Colonic mucosa (tissue), 4 donors: ENCODE results near the gene UBE3A. TPM values are rescaled to one million over a fixed set of nuclear protein-coding genes. Genes with fewer than 3 reads are reported as not detected.

Experiments used
- DNase-seq: peaks from one replicate; pipeline ENCODE4 v3.0.0-alpha.2; 2020
- H3K27ac ChIP-seq: fragments of 200-600 bp; one replicate; pipeline ENCODE4 v1.8.0; 2021
- H3K27me3 ChIP-seq: fragments of 200-600 bp; one replicate; pipeline ENCODE4 v1.8.0; 2021
- H3K36me3 ChIP-seq: fragments of 200-600 bp; one replicate; pipeline ENCODE4 v1.8.0; 2021
- H3K4me1 ChIP-seq: fragments of 200-600 bp; one replicate; pipeline ENCODE4 v1.8.0; 2021; ENCODE audit warnings: mild to moderate bottlenecking
- H3K4me3 ChIP-seq: fragments of 200-600 bp; one replicate; pipeline ENCODE4 v1.8.0; 2021
- H3K9ac ChIP-seq, 2 donors: one replicate each; pipeline ENCODE4 v1.7.0; 2013; ENCODE audit warnings: control low read depth in 2 of 2, low read depth in 2 of 2, low read length in 2 of 2
- H3K9me3 ChIP-seq: fragments of 200-600 bp; one replicate; pipeline ENCODE4 v1.8.0; 2021
- intact Hi-C: fragments of 100-400 bp; cut with DNase I; formaldehyde crosslinking; loops from one replicate; pipeline ENCODE4 v1.14.1; 2022
- total RNA-seq, 2 donors: library from RNA; stranded (reverse); fragmentation: NEBNext Ultra II Directional in 1 of 2; extraction: Animal tissue kit (Norgen Biotek cat#: 25700) in 1 of 2; gene quantifications; one replicate each; pipeline ENCODE4 v1.2.1, GENCODE V29; 2021
- TF ChIP-seq, protein P1 (sequence below): fragments of 200-600 bp; IDR thresholded peaks from one replicate; pipeline ENCODE4 v1.8.0; 2022; ENCODE audit warnings: antibody characterized with exemption, mild to moderate bottlenecking
- donor health status: healthy.
- donor health status: DM: no; HTN: no; CAD: no.
- donor health status: DM: no; HTN: no; CAD: no.

UBE3A gene
- total RNA-seq, 2 donors from 2014 or later: 83.9 to 92.2 TPM

DNA sequence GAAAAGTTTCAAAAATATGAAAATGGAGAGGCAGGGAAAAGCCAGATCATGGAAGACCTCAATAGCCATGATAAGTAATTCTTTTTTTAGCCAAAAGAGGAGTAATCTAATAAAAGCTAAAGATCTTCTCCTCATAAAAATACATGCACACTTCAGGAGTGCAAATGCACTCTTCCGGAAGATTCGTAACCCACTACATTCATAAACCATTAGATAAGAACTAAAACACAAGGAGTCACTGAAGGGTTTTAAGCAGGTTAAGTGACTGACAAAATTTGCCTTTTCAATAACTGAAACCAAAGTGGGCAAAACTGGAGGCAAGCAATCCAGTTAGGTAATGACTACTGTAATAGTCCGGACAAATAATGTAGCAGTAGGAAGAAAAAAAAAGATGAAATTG lies 46.0 kb downstream of the UBE3A start:
- intact Hi-C loops: no loop called here
- H3K4me1 ChIP-seq: no peaks in the 10 kb centered on the region
- H3K4me3 ChIP-seq: no peak overlapping the region
- H3K36me3 ChIP-seq: no peaks in the 10 kb centered on the region
- TF ChIP-seq, protein P1, sequence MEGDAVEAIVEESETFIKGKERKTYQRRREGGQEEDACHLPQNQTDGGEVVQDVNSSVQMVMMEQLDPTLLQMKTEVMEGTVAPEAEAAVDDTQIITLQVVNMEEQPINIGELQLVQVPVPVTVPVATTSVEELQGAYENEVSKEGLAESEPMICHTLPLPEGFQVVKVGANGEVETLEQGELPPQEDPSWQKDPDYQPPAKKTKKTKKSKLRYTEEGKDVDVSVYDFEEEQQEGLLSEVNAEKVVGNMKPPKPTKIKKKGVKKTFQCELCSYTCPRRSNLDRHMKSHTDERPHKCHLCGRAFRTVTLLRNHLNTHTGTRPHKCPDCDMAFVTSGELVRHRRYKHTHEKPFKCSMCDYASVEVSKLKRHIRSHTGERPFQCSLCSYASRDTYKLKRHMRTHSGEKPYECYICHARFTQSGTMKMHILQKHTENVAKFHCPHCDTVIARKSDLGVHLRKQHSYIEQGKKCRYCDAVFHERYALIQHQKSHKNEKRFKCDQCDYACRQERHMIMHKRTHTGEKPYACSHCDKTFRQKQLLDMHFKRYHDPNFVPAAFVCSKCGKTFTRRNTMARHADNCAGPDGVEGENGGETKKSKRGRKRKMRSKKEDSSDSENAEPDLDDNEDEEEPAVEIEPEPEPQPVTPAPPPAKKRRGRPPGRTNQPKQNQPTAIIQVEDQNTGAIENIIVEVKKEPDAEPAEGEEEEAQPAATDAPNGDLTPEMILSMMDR: no peak
- no peaks in the 10 kb centered on the region for H3K9me3 ChIP-seq
- H3K27ac ChIP-seq: no peak overlapping the region
- H3K9ac ChIP-seq: no peak overlapping the region
- no peaks in the 10 kb centered on the region for H3K27me3 ChIP-seq
- DNase-seq: no peak

- TF ChIP-seq, protein P1: no peak
- no peaks in the 10 kb centered on the region for H3K9me3 ChIP-seq
- H3K27me3 ChIP-seq: no peaks in the 10 kb centered on the region
- intact Hi-C loops: no loop called here
- H3K36me3 ChIP-seq: no peaks in the 10 kb centered on the region
- H3K9ac ChIP-seq: no peak overlapping the region
- no peak overlapping the region for H3K27ac ChIP-seq
- DNase-seq: no peak
- no peaks in the 10 kb centered on the region for H3K4me1 ChIP-seq
- H3K4me3 ChIP-seq: no peak overlapping the region
These were observed 46.7 kb downstream of the UBE3A start for GRCh38 chr15:25391971-25392721.

DNA sequence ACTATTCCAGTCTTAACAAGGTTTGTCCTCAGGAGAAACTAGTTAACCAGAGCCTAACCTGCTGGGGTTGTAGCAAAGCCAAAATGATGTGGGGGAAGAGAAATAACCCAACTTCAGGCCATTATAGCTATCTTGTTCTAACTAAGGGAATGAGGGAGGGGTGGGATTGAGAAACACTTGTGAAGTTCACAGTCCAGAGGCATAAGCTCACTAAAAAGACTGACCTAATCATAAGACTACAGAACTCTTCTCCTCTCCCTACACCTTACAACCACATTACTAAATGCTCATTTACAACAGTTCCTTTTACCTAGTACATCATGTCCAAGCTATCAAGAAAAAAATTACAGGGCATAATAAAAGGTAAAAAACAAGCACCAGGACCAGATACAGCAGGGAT lies 52.8 kb downstream of the UBE3A start:
- Histone ChIP-seq H3K36me3 (no peaks in the 10 kb centered on the region), H3K9ac (no peak overlapping the region), H3K4me3 (no peak overlapping the region), H3K27me3 (no peaks in the 10 kb centered on the region), H3K9me3 (no peaks in the 10 kb centered on the region), H3K27ac (no peak overlapping the region), H3K4me1 (no peaks in the 10 kb centered on the region)
- no peak for DNase-seq
- TF ChIP-seq, protein P1: no peak
- intact Hi-C loops: no loop called here

- Histone ChIP-seq H3K4me3 (no peak overlapping the region), H3K36me3 (no peaks in the 10 kb centered on the region), H3K27me3 (no peaks in the 10 kb centered on the region), H3K27ac (no peak overlapping the region), H3K9me3 (no peaks in the 10 kb centered on the region), H3K9ac (no peak overlapping the region), H3K4me1 (no peaks in the 10 kb centered on the region)
- TF ChIP-seq, protein P1: no peak
- intact Hi-C loops: no loop called here
- DNase-seq: no peak
These were observed 57.2 kb downstream of the UBE3A start for GRCh38 chr15:25381579-25381978.

- H3K36me3 ChIP-seq: no peaks in the 10 kb centered on the region
- no peaks in the 10 kb centered on the region for H3K27me3 ChIP-seq
- no peak overlapping the region for H3K9ac ChIP-seq
- H3K4me1 ChIP-seq: no peaks in the 10 kb centered on the region
- intact Hi-C loops: loop anchor here (10.0 kb wide), 1 partner anchor 56 kb away; the partner anchor contains the start of gene UBE3A
- no peak overlapping the region for H3K4me3 ChIP-seq
- H3K27ac ChIP-seq: no peak overlapping the region
- DNase-seq: no peak
- TF ChIP-seq, protein P1: no peak
- H3K9me3 ChIP-seq: no peaks in the 10 kb centered on the region
These were observed 60.3 kb downstream of the UBE3A start for GRCh38 chr15:25378501-25378901.
